Measurements from ENCODE around the gene SPRR2A. TPM values are rescaled to one million over a fixed set of nuclear protein-coding genes. Genes with fewer than 3 reads are reported as not detected.

SPRR2A gene
- total RNA-seq, 1 experiment from 2014 or later: not detected

GRCh38 chr1:153095764-153096163, 38.5 kb upstream of the SPRR2A start:
- Histone ChIP-seq H3K9me3 (ENCODE audit: control insufficient read depth, low read depth, low read length) (no peaks in the 10 kb centered on the region), H4K8ac (replicated peaks; ENCODE audit: insufficient read length, low read depth, low read length) (no peak overlapping the region), H2BK5ac (ENCODE audit: insufficient read length, low read length) (no peak overlapping the region), H2BK15ac (ENCODE audit: low read depth, low read length) (no peak overlapping the region), H2BK12ac (ENCODE audit: insufficient read length, low read depth, low read length) (no peak overlapping the region), H3K79me2 (ENCODE audit: insufficient read depth, low read length) (no peaks in the 10 kb centered on the region), H3T11ph (ENCODE audit: low read length) (no peak overlapping the region), H3K23me2 (ENCODE audit: insufficient read length, low read depth, low read length, poor library complexity, severe bottlenecking) (no peaks in the 10 kb centered on the region), H4K20me1 (ENCODE audit: control insufficient read depth, insufficient read depth, insufficient read length) (no peaks in the 10 kb centered on the region), H3K79me1 (ENCODE audit: insufficient read depth, low read depth, low read length, poor library complexity, severe bottlenecking) (no peaks in the 10 kb centered on the region), H4K91ac (ENCODE audit: insufficient read length, low read depth, low read length) (no peak overlapping the region), H3K56ac (ENCODE audit: insufficient read length, low read depth, low read length) (no peak overlapping the region), H3K9ac (ENCODE audit: extremely low read depth, insufficient read length, low read length) (no peak overlapping the region), H3K23ac (ENCODE audit: insufficient read length, low read depth, low read length) (no peak overlapping the region), H3K4me1 (ENCODE audit: insufficient read depth, low read length) (no peaks in the 10 kb centered on the region), H3K4me2 (ENCODE audit: insufficient read depth, insufficient read length, low read length) (no peak overlapping the region), H3K14ac (ENCODE audit: insufficient read depth, low read length) (no peak overlapping the region), H3K27me3 (ENCODE audit: insufficient read depth, low read length) (no peaks in the 10 kb centered on the region), H3K18ac (ENCODE audit: insufficient read length, low read depth, low read length) (no peak overlapping the region), H2BK120ac (ENCODE audit: low read depth, low read length, poor library complexity, severe bottlenecking) (no peak overlapping the region), H2BK20ac (ENCODE audit: low read depth, low read length, poor library complexity, severe bottlenecking) (no peak overlapping the region), H2AFZ (ENCODE audit: low read length) (no peak overlapping the region), H4K5ac (ENCODE audit: insufficient read length, low read depth, low read length) (no peak overlapping the region), H3K27ac (ENCODE audit: insufficient read length, low read depth, low read length) (no peak overlapping the region), H2AK5ac (ENCODE audit: insufficient read length, low read length) (no peak overlapping the region), H3K4ac (ENCODE audit: low read depth, low read length) (no peak overlapping the region)
- Mint-ChIP-seq H3K27ac (no peak overlapping the region), H3K27me3 (ENCODE audit: low read depth) (no peaks in the 10 kb centered on the region), H3K36me3 (ENCODE audit: insufficient read depth in 1 of 3, low read depth in 3 of 3) (no peaks in the 10 kb centered on the region), H3K4me3 (no peak overlapping the region), H3K9me3 (no peaks in the 10 kb centered on the region), H3K4me1 (no peaks in the 10 kb centered on the region)
- TF ChIP-seq, protein P1, sequence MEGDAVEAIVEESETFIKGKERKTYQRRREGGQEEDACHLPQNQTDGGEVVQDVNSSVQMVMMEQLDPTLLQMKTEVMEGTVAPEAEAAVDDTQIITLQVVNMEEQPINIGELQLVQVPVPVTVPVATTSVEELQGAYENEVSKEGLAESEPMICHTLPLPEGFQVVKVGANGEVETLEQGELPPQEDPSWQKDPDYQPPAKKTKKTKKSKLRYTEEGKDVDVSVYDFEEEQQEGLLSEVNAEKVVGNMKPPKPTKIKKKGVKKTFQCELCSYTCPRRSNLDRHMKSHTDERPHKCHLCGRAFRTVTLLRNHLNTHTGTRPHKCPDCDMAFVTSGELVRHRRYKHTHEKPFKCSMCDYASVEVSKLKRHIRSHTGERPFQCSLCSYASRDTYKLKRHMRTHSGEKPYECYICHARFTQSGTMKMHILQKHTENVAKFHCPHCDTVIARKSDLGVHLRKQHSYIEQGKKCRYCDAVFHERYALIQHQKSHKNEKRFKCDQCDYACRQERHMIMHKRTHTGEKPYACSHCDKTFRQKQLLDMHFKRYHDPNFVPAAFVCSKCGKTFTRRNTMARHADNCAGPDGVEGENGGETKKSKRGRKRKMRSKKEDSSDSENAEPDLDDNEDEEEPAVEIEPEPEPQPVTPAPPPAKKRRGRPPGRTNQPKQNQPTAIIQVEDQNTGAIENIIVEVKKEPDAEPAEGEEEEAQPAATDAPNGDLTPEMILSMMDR (conservative IDR thresholded peaks at IDR 0.05): no peak
- DNase-seq: no peak
